Epithelial cell of proximal tubule (primary cell): ENCODE measurements around the gene PLD5. TPM values are rescaled to one million over a fixed set of nuclear protein-coding genes. Genes with fewer than 3 reads are reported as not detected.

Source experiments
- DNase-seq: peaks from one replicate; pipeline ENCODE4 v3.0.0-alpha.2; 2011; ENCODE audit warnings: low read depth
- H3K4me3 ChIP-seq: 2 replicates; pipeline ENCODE4 v1.5.1; 2011; ENCODE audit warnings: low read depth, mild to moderate bottlenecking, low read length
- CTCF ChIP-seq: conservative IDR thresholded peaks from 2 replicates; pipeline ENCODE4 v1.5.1; 2012; ENCODE audit warnings: low read depth, mild to moderate bottlenecking, low read length
- total RNA-seq: library from RNA; depleted of rRNA; stranded (reverse); fragments of >200 nt; gene quantifications from 2 replicates; pipeline ENCODE4 v1.2.3, GENCODE V29; 2015

Gene PLD5
- total RNA-seq, 1 donor from 2014 or later: 3.7 TPM

GRCh38 chr1:242245255-242245654 lies 279.2 kb downstream of the PLD5 start:
- no peak overlapping the region for H3K4me3 ChIP-seq
- no peak for TF ChIP-seq CTCF
- DNase-seq: no peak

- H3K4me3 ChIP-seq: no peak overlapping the region
- no peak for TF ChIP-seq CTCF
- DNase-seq: no peak
These were observed 281.0 kb downstream of the PLD5 start for GRCh38 chr1:242243472-242243871.

- DNase-seq: no peak
- TF ChIP-seq CTCF: no peak
- H3K4me3 ChIP-seq: no peak overlapping the region
These were observed 281.5 kb downstream of the PLD5 start for GRCh38 chr1:242242983-242243382.

DNA sequence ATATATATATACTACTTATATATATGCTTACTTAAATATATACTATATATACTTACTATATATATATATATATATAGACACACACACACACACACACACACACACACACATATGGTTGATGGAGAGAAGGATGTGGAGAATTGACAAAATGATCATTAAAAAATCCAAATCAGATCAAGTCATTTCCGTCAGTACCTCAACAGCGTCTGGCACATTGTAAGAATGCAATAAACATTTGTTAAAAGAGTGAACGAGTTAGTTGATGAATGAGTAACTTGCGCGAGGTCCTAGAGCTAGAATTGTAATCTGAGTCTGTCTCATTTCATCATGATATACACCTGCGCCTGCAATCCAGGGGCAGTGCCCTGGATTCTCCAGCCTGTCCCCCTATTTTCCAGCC lies 282.6 kb downstream of the PLD5 start:
- H3K4me3 ChIP-seq: no peak overlapping the region
- no peak for TF ChIP-seq CTCF
- DNase-seq: no peak

DNA sequence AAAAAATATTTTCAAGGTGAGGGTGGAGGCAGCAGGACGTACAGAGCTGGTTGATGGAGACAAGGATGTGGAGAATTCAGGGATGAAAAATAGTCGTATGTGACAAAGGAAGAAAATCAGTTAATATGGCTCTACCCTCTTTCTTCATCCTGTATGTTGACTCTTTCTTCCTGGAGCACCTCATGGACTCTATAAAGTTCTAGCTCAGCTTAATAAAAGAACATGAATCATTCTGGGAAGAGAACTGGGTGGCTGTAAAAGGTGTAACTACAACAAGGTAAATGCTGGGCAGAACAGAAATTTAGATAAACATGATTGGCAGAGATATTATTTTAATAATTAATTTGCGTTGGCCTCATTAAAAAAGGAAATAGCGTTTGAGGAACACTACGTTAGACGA lies 283.8 kb downstream of the PLD5 start:
- TF ChIP-seq CTCF: no peak
- H3K4me3 ChIP-seq: no peak overlapping the region
- no peak for DNase-seq

DNA sequence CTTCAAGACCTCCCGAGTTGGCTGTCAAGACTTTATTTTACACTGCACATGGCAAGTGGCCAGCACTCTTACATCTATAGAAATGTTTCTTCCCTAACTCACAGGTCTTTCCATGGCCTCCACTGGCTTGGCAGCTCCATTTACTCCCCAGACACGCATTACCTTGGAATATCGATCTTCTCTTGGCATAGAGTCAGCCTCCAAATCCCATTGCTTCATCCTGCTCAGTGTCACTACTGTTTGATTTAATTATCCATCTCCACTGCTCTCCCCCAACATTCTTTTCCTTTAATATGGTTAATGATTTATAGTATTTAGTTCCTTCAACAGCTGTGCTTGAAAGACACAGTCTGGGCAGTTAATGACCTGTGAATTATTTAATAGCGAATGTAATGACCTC lies 284.4 kb downstream of the PLD5 start:
- peak; percentile 61 for DNase-seq

More for the DNA sequence above, 284.4 kb downstream of the PLD5 start:
- no peak for TF ChIP-seq CTCF
- no peak overlapping the region for H3K4me3 ChIP-seq
